ENCODE data around the gene PATJ.

The PATJ gene

DNA sequence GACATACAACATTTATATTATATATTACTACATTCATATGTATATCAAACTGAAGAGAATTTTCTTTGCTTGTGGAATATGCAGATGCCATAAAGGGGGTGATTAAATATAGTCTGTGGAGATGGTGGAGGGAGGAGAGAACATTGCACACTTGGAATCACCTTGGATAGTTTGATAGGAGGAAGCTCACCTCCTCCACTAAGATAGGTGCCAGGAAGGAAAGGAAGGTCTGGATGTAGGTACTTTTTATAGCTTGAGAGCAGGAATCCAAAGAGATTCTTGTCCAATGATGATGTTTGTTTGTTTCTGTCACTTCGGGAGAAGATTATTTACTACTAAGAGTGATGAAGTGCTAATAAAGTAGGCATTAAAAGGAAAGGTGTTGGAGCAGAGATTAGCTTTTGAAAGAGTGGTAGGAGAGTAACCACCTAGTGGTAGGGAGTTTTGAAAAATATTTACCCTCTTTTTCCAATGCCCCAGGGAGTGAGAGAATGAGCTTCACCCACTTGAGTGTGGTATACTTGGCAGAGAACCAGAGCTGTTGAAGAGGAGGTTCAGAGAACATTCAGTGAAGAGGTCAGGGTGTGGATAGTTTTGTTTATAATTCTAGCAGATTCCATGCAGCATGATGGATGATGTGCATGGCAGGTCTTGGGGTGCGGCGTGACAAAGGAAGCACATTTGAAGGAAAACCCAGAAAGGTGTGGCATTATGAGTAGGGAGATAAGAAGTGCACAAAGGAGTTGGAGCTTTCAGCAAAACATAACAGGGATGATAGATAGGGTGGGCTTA lies 145.0 kb downstream of the PATJ start (continued):
- TF ChIP-seq ZNF473 (tag by site-specific recombination; IDR thresholded peaks at IDR 0.05) = no peak
- TF ChIP-seq ZNF707 (tag by site-specific recombination; IDR thresholded peaks at IDR 0.05) = no peak
- no peak for TF ChIP-seq SCRT2 (tag by site-specific recombination; IDR thresholded peaks at IDR 0.05)
- TF ChIP-seq ZNF341 (tag by site-specific recombination; IDR thresholded peaks at IDR 0.05; ENCODE audit: low read depth) = peak; percentile 82
- TF ChIP-seq TRIM28 (IDR thresholded peaks at IDR 0.05; ENCODE audit: borderline replicate concordance, low read length) = no peak
- no peak for TF ChIP-seq ZFP3 (tag by site-specific recombination; IDR thresholded peaks at IDR 0.05; ENCODE audit: low read depth)
- TF ChIP-seq ZNF24 (tag by site-specific recombination; IDR thresholded peaks at IDR 0.05) = peak; percentile 75; the same call in 1 of the 2 replicates
- TF ChIP-seq EGR2 (tag by site-specific recombination; IDR thresholded peaks at IDR 0.05; ENCODE audit: low read depth) = no peak
- TF ChIP-seq, protein P1, sequence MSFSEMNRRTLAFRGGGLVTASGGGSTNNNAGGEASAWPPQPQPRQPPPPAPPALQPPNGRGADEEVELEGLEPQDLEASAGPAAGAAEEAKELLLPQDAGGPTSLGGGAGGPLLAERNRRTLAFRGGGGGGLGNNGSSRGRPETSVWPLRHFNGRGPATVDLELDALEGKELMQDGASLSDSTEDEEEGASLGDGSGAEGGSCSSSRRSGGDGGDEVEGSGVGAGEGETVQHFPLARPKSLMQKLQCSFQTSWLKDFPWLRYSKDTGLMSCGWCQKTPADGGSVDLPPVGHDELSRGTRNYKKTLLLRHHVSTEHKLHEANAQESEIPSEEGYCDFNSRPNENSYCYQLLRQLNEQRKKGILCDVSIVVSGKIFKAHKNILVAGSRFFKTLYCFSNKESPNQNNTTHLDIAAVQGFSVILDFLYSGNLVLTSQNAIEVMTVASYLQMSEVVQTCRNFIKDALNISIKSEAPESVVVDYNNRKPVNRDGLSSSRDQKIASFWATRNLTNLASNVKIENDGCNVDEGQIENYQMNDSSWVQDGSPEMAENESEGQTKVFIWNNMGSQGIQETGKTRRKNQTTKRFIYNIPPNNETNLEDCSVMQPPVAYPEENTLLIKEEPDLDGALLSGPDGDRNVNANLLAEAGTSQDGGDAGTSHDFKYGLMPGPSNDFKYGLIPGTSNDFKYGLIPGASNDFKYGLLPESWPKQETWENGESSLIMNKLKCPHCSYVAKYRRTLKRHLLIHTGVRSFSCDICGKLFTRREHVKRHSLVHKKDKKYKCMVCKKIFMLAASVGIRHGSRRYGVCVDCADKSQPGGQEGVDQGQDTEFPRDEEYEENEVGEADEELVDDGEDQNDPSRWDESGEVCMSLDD (tag by site-specific recombination; IDR thresholded peaks at IDR 0.05) = no peak
- TF ChIP-seq ZNF548 (tag by site-specific recombination; IDR thresholded peaks at IDR 0.05) = no peak
- peak; percentile 52; the same call in 1 of the 2 replicates for TF ChIP-seq ZNF629 (tag by site-specific recombination; IDR thresholded peaks at IDR 0.05)
- TF ChIP-seq ZNF843 (tag by site-specific recombination; IDR thresholded peaks at IDR 0.05) = peak; percentile 97
- no peak for TF ChIP-seq MYNN (tag by site-specific recombination; IDR thresholded peaks at IDR 0.05; ENCODE audit: borderline replicate concordance)
- TF ChIP-seq, protein P2, sequence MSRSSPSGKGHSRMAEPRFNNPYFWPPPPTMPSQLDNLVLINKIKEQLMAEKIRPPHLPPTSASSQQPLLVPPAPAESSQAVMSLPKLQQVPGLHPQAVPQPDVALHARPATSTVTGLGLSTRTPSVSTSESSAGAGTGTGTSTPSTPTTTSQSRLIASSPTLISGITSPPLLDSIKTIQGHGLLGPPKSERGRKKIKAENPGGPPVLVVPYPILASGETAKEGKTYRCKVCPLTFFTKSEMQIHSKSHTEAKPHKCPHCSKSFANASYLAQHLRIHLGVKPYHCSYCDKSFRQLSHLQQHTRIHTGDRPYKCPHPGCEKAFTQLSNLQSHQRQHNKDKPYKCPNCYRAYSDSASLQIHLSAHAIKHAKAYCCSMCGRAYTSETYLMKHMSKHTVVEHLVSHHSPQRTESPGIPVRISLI (tag by site-specific recombination; IDR thresholded peaks at IDR 0.05) = no peak
- no peak for TF ChIP-seq ZNF404 (tag by site-specific recombination; IDR thresholded peaks at IDR 0.05)
- TF ChIP-seq, protein P3, sequence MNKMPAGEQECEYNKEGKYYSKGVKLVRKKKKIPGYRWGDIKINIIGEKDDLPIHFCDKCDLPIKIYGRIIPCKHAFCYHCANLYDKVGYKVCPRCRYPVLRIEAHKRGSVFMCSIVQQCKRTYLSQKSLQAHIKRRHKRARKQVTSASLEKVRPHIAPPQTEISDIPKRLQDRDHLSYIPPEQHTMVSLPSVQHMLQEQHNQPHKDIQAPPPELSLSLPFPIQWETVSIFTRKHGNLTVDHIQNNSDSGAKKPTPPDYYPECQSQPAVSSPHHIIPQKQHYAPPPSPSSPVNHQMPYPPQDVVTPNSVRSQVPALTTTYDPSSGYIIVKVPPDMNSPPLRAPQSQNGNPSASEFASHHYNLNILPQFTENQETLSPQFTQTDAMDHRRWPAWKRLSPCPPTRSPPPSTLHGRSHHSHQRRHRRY (tag by site-specific recombination; IDR thresholded peaks at IDR 0.05) = no peak
- TF ChIP-seq GLI2 (tag by site-specific recombination; IDR thresholded peaks at IDR 0.05; ENCODE audit: borderline replicate concordance, low read depth) = peak; percentile 78; the same call in 1 of the 2 replicates
- TF ChIP-seq, protein P4, sequence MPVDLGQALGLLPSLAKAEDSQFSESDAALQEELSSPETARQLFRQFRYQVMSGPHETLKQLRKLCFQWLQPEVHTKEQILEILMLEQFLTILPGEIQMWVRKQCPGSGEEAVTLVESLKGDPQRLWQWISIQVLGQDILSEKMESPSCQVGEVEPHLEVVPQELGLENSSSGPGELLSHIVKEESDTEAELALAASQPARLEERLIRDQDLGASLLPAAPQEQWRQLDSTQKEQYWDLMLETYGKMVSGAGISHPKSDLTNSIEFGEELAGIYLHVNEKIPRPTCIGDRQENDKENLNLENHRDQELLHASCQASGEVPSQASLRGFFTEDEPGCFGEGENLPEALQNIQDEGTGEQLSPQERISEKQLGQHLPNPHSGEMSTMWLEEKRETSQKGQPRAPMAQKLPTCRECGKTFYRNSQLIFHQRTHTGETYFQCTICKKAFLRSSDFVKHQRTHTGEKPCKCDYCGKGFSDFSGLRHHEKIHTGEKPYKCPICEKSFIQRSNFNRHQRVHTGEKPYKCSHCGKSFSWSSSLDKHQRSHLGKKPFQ (tag by site-specific recombination; IDR thresholded peaks at IDR 0.05) = peak; percentile 86
- TF ChIP-seq ZNF701 (tag by site-specific recombination; IDR thresholded peaks at IDR 0.05) = peak; percentile 85
- no peak for TF ChIP-seq ZNF48 (tag by site-specific recombination; IDR thresholded peaks at IDR 0.05)
- no peak for TF ChIP-seq GLIS2 (tag by site-specific recombination; IDR thresholded peaks at IDR 0.05)
- no peak for TF ChIP-seq ZNF416 (tag by site-specific recombination; IDR thresholded peaks at IDR 0.05)
- TF ChIP-seq ZNF621 (tag by site-specific recombination; IDR thresholded peaks at IDR 0.05) = no peak
- TF ChIP-seq BCL11A (tag by site-specific recombination; IDR thresholded peaks at IDR 0.05; ENCODE audit: low read depth) = no peak
- no peak for TF ChIP-seq REPIN1 (tag by site-specific recombination; IDR thresholded peaks at IDR 0.05; ENCODE audit: low read depth)
- peak; percentile 92 for TF ChIP-seq GFI1B (tag by site-specific recombination; IDR thresholded peaks at IDR 0.05)
- TF ChIP-seq ZNF335 (tag by site-specific recombination; conservative IDR thresholded peaks at IDR 0.05) = no peak
- no peak for TF ChIP-seq ZNF184 (tag by site-specific recombination; IDR thresholded peaks at IDR 0.05)
- no peak for TF ChIP-seq ZNF549 (tag by site-specific recombination; IDR thresholded peaks at IDR 0.05)
- TF ChIP-seq ZNF37A (tag by site-specific recombination; IDR thresholded peaks at IDR 0.05) = no peak
- TF ChIP-seq, protein P5, sequence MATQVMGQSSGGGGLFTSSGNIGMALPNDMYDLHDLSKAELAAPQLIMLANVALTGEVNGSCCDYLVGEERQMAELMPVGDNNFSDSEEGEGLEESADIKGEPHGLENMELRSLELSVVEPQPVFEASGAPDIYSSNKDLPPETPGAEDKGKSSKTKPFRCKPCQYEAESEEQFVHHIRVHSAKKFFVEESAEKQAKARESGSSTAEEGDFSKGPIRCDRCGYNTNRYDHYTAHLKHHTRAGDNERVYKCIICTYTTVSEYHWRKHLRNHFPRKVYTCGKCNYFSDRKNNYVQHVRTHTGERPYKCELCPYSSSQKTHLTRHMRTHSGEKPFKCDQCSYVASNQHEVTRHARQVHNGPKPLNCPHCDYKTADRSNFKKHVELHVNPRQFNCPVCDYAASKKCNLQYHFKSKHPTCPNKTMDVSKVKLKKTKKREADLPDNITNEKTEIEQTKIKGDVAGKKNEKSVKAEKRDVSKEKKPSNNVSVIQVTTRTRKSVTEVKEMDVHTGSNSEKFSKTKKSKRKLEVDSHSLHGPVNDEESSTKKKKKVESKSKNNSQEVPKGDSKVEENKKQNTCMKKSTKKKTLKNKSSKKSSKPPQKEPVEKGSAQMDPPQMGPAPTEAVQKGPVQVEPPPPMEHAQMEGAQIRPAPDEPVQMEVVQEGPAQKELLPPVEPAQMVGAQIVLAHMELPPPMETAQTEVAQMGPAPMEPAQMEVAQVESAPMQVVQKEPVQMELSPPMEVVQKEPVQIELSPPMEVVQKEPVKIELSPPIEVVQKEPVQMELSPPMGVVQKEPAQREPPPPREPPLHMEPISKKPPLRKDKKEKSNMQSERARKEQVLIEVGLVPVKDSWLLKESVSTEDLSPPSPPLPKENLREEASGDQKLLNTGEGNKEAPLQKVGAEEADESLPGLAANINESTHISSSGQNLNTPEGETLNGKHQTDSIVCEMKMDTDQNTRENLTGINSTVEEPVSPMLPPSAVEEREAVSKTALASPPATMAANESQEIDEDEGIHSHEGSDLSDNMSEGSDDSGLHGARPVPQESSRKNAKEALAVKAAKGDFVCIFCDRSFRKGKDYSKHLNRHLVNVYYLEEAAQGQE (tag by site-specific recombination; IDR thresholded peaks at IDR 0.05) = no peak
- TF ChIP-seq ZNF521 (tag by site-specific recombination; IDR thresholded peaks at IDR 0.05) = no peak
